ENCODE results near the gene SPAG5. TPM values are rescaled to one million over a fixed set of nuclear protein-coding genes. Genes with fewer than 3 reads are reported as not detected.

The SPAG5 gene
- total RNA-seq, 4 donors from 2014 or later = 5.7 to 11.4 (median 7.6) TPM

GRCh38 chr17:28624148-28624547 is 25.3 kb upstream of the SPAG5 start:
- WGBS, 2 donors = 93 to 95% methylated on average over 2 of the region's 2 CpGs
- no peak for TF ChIP-seq CTCF (IDR thresholded peaks at IDR 0.05)
- TF ChIP-seq EP300 (IDR thresholded peaks at IDR 0.05) = no peak
- Histone ChIP-seq H3K36me3 (peaks cover 2 to 96% (median 51%) of the 10 kb centered on the region in 3 donors), H3K27ac (no peak overlapping the region), H3K4me3 (no peak overlapping the region), H3K9me3 (no peaks in the 10 kb centered on the region), H3K4me1 (no peaks in the 10 kb centered on the region), H3K27me3 (no peaks in the 10 kb centered on the region)
- DNase-seq (ENCODE audit: low spot score in 2 of 2) = no peak

GRCh38 chr17:28623696-28624095 is 24.9 kb upstream of the SPAG5 start:
- Histone ChIP-seq H3K36me3 (peaks cover 2 to 96% (median 55%) of the 10 kb centered on the region in 3 donors), H3K27me3 (no peaks in the 10 kb centered on the region), H3K4me3 (no peak overlapping the region), H3K9me3 (no peaks in the 10 kb centered on the region), H3K27ac (no peak overlapping the region), H3K4me1 (no peaks in the 10 kb centered on the region)
- no peak for TF ChIP-seq EP300 (IDR thresholded peaks at IDR 0.05)
- TF ChIP-seq CTCF (IDR thresholded peaks at IDR 0.05) = no peak
- TF ChIP-seq POLR2A (IDR thresholded peaks at IDR 0.05) = no peak
- no peak for DNase-seq (ENCODE audit: low spot score in 2 of 2)
- WGBS, 2 donors = 84 to 100% methylated on average over 4 of the region's 4 CpGs

GRCh38 chr17:28622186-28622585 is 23.4 kb upstream of the SPAG5 start:
- TF ChIP-seq POLR2A (IDR thresholded peaks at IDR 0.05) = no peak
- no peak for TF ChIP-seq CTCF (IDR thresholded peaks at IDR 0.05)
- TF ChIP-seq EP300 (IDR thresholded peaks at IDR 0.05) = no peak
- 92 to 97% methylated on average over 3 of the region's 3 CpGs for WGBS, 2 donors
- H3K36me3 ChIP-seq = peaks cover 4 to 96% (median 66%) of the 10 kb centered on the region in 3 donors
- no peaks in the 10 kb centered on the region for H3K4me1 ChIP-seq
- no peak overlapping the region for H3K4me3 ChIP-seq
- H3K9me3 ChIP-seq = no peaks in the 10 kb centered on the region
- DNase-seq (ENCODE audit: low spot score in 2 of 2) = no peak
- H3K27ac ChIP-seq = no peak overlapping the region
- H3K27me3 ChIP-seq = no peaks in the 10 kb centered on the region

- 69 to 85% methylated on average over 2 of the region's 2 CpGs for WGBS, 2 donors
- no peak overlapping the region for H3K4me3 ChIP-seq
- peaks cover 4 to 100% (median 83%) of the 10 kb centered on the region in 3 donors for H3K36me3 ChIP-seq
- H3K27me3 ChIP-seq = no peaks in the 10 kb centered on the region
- no peak overlapping the region for H3K27ac ChIP-seq
- no peak for DNase-seq (ENCODE audit: low spot score in 2 of 2)
- H3K4me1 ChIP-seq = no peaks in the 10 kb centered on the region
- no peak for TF ChIP-seq EP300 (IDR thresholded peaks at IDR 0.05)
- no peak for TF ChIP-seq POLR2A (IDR thresholded peaks at IDR 0.05)
- no peak for TF ChIP-seq CTCF (IDR thresholded peaks at IDR 0.05)
- no peaks in the 10 kb centered on the region for H3K9me3 ChIP-seq
Observed at GRCh38 chr17:28620010-28620409, 21.2 kb upstream of the SPAG5 start.

GRCh38 chr17:28618464-28618863 is 19.6 kb upstream of the SPAG5 start:
- TF ChIP-seq EP300 (IDR thresholded peaks at IDR 0.05) = no peak
- no peak for TF ChIP-seq POLR2A (IDR thresholded peaks at IDR 0.05)

GRCh38 chr17:28616281-28616680 is 17.5 kb upstream of the SPAG5 start:
- TF ChIP-seq POLR2A (IDR thresholded peaks at IDR 0.05) (no peak), EP300 (IDR thresholded peaks at IDR 0.05) (no peak), CTCF (IDR thresholded peaks at IDR 0.05) (no peak)
- Histone ChIP-seq H3K27ac (no peak overlapping the region), H3K9me3 (no peaks in the 10 kb centered on the region), H3K4me1 (no peaks in the 10 kb centered on the region), H3K36me3 (peaks cover 2 to 98% (median 51%) of the 10 kb centered on the region in 3 donors), H3K27me3 (no peaks in the 10 kb centered on the region), H3K4me3 (no peak overlapping the region)
- 79 to 87% methylated on average over 7 of the region's 7 CpGs for WGBS, 2 donors
- DNase-seq (ENCODE audit: low spot score in 2 of 2) = no peak

More at GRCh38 chr17:28618464-28618863, 19.6 kb upstream of the SPAG5 start:
- 91 to 97% methylated on average over 3 of the region's 3 CpGs for WGBS, 2 donors
- no peaks in the 10 kb centered on the region for H3K9me3 ChIP-seq
- no peak overlapping the region for H3K27ac ChIP-seq
- no peak for DNase-seq (ENCODE audit: low spot score in 2 of 2)
- no peak overlapping the region for H3K4me3 ChIP-seq
- no peaks in the 10 kb centered on the region for H3K27me3 ChIP-seq
- peaks cover 2 to 100% (median 69%) of the 10 kb centered on the region in 3 donors for H3K36me3 ChIP-seq
- H3K4me1 ChIP-seq = no peaks in the 10 kb centered on the region

Data from tibial nerve (tissue), 4 donors.